Tibial artery (tissue), 4 donors: ENCODE measurements around the gene LRP2BP.

Experiments used
- DNase-seq, 2 donors: peaks; one replicate each; pipeline ENCODE4 v3.0.0-alpha.2; 2019
- H3K27ac ChIP-seq, 2 donors: fragments of 200-600 bp; sonication (generic) in 1 of 2; 1 replicate in 1 of 2; 2 replicates in 1 of 2; pipeline ENCODE4 v1.5.1; 2018 to 2019; ENCODE audit warnings: mild to moderate bottlenecking in 1 of 2
- H3K27me3 ChIP-seq, 2 donors: fragments of 200-600 bp; sonication (generic) in 1 of 2; one replicate each; pipeline versions ENCODE4 v1.5.1 to v1.6.0; 2016 to 2019
- H3K36me3 ChIP-seq, 3 donors: fragments of 200-600 bp; sonication (generic) in 2 of 3; one replicate each; pipeline ENCODE4 v1.5.1; 2016 to 2019; ENCODE audit warnings: mild to moderate bottlenecking in 2 of 3
- H3K4me1 ChIP-seq, 4 donors: fragments of 200-600 bp; sonication (generic) in 2 of 4; 1 replicate in 3 of 4; 2 replicates in 1 of 4; pipeline ENCODE4 v1.5.1; 2016 to 2019
- H3K4me3 ChIP-seq, 2 donors: fragments of 200-600 bp; sonication (generic) in 1 of 2; 1 replicate in 1 of 2; 2 replicates in 1 of 2; pipeline ENCODE4 v1.5.1; 2018 to 2019; ENCODE audit warnings: mild to moderate bottlenecking in 2 of 2
- H3K9me3 ChIP-seq, 3 donors: fragments of 200-600 bp; sonication (generic) in 1 of 3; one replicate each; pipeline ENCODE4 v1.5.1; 2016 to 2019
- CTCF ChIP-seq, 2 experiments: fragments of 200-600 bp in 1 of 2; fragments of 450-650 bp in 1 of 2; IDR thresholded peaks; one replicate each; pipeline ENCODE4 v1.5.1; 2017 to 2019; ENCODE audit warnings: antibody characterized with exemption in 2 of 2, mild to moderate bottlenecking in 1 of 2, moderate library complexity in 1 of 2
- intact Hi-C: fragments of 100-400 bp; cut with DNase I; formaldehyde crosslinking; loops from one replicate; pipeline ENCODE4 v1.15.0; 2023; ENCODE audit warnings: low total_unique reads

LRP2BP gene

GRCh38 chr4:185395238-185395955 is at the start of gene LRP2BP:
LRP2BP (minus strand) TSS chr4:185395924; CDS start chr4:185378186, 17,738 bp downstream.
- Histone ChIP-seq H3K27ac (peak within 1 kb of the TSS; percentile 100), H3K36me3 (peaks cover 10 to 14% (median 12%) of the 10 kb centered on the region in 3 donors), H3K27me3 (no peaks in the 10 kb centered on the region), H3K4me1 (peaks cover 0 to 34% (median 19%) of the 10 kb centered on the region in 4 donors), H3K4me3 (peak within 1 kb of the TSS; percentile 82 to 86), H3K9me3 (no peaks in the 10 kb centered on the region)
- no peak for DNase-seq
- intact Hi-C loops, result loop anchor here (5.0 kb wide), 1 partner anchor 193 kb away; the partner anchor contains the start of gene CFAP97
- TF ChIP-seq CTCF (IDR thresholded peaks at IDR 0.05), result no peak

GRCh38 chr4:185445209-185445608 is 49.5 kb upstream of the LRP2BP start:
- H3K27me3 ChIP-seq, result no peaks in the 10 kb centered on the region
- H3K4me1 ChIP-seq, result no peaks in the 10 kb centered on the region
- DNase-seq, result no peak
- intact Hi-C loops, result no loop called here
- no peak overlapping the region for H3K4me3 ChIP-seq
- H3K9me3 ChIP-seq, result no peaks in the 10 kb centered on the region
- H3K36me3 ChIP-seq, result no peaks in the 10 kb centered on the region
- H3K27ac ChIP-seq, result no peak overlapping the region
- no peak for TF ChIP-seq CTCF (IDR thresholded peaks at IDR 0.05)

GRCh38 chr4:185441479-185441878 is 45.8 kb upstream of the LRP2BP start:
- TF ChIP-seq CTCF (IDR thresholded peaks at IDR 0.05), result no peak
- intact Hi-C loops, result no loop called here
- Histone ChIP-seq H3K9me3 (no peaks in the 10 kb centered on the region), H3K36me3 (no peaks in the 10 kb centered on the region), H3K4me1 (no peaks in the 10 kb centered on the region), H3K4me3 (no peak overlapping the region), H3K27ac (no peak overlapping the region), H3K27me3 (no peaks in the 10 kb centered on the region)
- DNase-seq, result no peak

- no peaks in the 10 kb centered on the region for H3K27me3 ChIP-seq
- DNase-seq, result no peak
- H3K4me1 ChIP-seq, result no peaks in the 10 kb centered on the region
- no peak overlapping the region for H3K4me3 ChIP-seq
- no peaks in the 10 kb centered on the region for H3K36me3 ChIP-seq
- TF ChIP-seq CTCF (IDR thresholded peaks at IDR 0.05), result no peak
- intact Hi-C loops, result no loop called here
- no peak overlapping the region for H3K27ac ChIP-seq
- no peaks in the 10 kb centered on the region for H3K9me3 ChIP-seq
These were observed 42.1 kb upstream of the LRP2BP start for GRCh38 chr4:185437809-185438208.

- Histone ChIP-seq H3K4me3 (no peak overlapping the region), H3K9me3 (no peaks in the 10 kb centered on the region), H3K27ac (no peak overlapping the region), H3K27me3 (no peaks in the 10 kb centered on the region), H3K36me3 (no peaks in the 10 kb centered on the region), H3K4me1 (no peaks in the 10 kb centered on the region)
- no peak for TF ChIP-seq CTCF (IDR thresholded peaks at IDR 0.05)
- intact Hi-C loops, result no loop called here
- DNase-seq, result no peak
These were observed 39.7 kb upstream of the LRP2BP start for GRCh38 chr4:185435466-185435865.
